ENCODE results near the gene FNDC10.
A peak's percentile ranks its signal among the peaks of the same experiment; 100 is the strongest.

The FNDC10 gene

DNA sequence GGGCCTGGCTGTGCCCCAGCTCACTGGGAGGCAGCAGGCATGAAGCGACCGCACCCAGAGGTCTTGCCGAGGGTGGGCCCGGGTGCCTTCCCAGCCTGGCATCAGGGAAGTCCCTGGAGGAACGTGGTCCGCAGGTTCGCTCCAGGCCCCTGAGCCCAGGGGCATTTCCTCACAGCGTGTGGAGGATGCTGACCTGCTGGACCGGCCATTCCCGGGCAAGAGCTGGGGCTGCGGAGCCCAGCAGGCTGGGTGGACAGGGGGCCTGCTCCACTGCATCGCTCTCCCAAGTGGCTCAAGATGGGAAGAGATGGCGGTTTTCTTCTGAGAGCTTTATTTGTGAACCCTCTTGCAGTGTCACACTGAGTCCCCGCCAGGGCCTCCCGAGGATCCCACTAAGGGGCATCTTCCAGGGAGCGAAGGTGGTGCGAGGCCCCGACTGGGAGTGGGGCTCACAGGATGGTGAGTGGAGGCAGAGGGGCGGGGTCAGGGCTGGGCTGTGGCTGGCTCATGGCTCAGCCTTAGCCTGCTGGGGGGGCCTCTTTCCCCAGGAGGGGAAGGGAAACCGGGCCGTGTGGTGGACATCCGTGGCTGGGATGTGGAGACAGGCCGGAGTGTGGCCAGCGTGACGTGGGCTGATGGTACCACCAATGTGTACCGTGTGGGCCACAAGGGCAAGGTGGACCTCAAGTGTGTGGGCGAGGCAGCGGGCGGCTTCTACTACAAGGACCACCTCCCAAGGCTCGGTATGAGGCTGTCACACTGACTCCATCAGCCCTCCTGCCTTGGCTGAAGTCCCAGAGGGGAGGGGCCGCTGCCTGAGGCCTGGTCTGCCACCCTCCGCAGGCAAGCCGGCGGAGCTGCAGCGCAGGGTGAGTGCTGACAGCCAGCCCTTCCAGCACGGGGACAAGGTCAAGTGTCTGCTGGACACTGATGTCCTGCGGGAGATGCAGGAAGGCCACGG lies 24.8 kb upstream of the FNDC10 start:
- TF ChIP-seq YY1 (IDR thresholded peaks at IDR 0.05; ENCODE audit: insufficient read depth, insufficient read length) (no peak), SUZ12 (IDR thresholded peaks at IDR 0.05; ENCODE audit: extremely low read depth, insufficient read depth, insufficient read length) (no peak), ZNF274 (IDR thresholded peaks at IDR 0.05; ENCODE audit: low read depth, low read length) (no peak)
- DNase-seq (ENCODE audit: low read depth, low spot score), result no peak

GRCh38 chr1:1623631-1624442 lies 23.9 kb upstream of the FNDC10 start:
- DNase-seq (ENCODE audit: low read depth, low spot score), result no peak
- Histone ChIP-seq H3K27me3 (ENCODE audit: insufficient read depth, insufficient read length) (no peaks in the 10 kb centered on the region), H3K9ac (ENCODE audit: insufficient read length, low read depth) (no peak overlapping the region), H3K4me1 (ENCODE audit: insufficient read depth, insufficient read length) (peaks cover 10% of the 10 kb centered on the region), H3K9me3 (ENCODE audit: insufficient read depth, low read length) (no peaks in the 10 kb centered on the region), H3K36me3 (ENCODE audit: insufficient read depth, insufficient read length, low read length) (peaks cover 16% of the 10 kb centered on the region), H3K4me3 (ENCODE audit: insufficient read length, low read depth) (no peak overlapping the region)
- no peak for TF ChIP-seq ZNF274 (IDR thresholded peaks at IDR 0.05; ENCODE audit: low read depth, low read length)
- no peak for TF ChIP-seq SUZ12 (IDR thresholded peaks at IDR 0.05; ENCODE audit: extremely low read depth, insufficient read depth, insufficient read length)
- no peak for TF ChIP-seq YY1 (IDR thresholded peaks at IDR 0.05; ENCODE audit: insufficient read depth, insufficient read length)

More for the DNA sequence above, 24.8 kb upstream of the FNDC10 start:
- Histone ChIP-seq H3K4me1 (ENCODE audit: insufficient read depth, insufficient read length) (peaks cover 10% of the 10 kb centered on the region), H3K4me3 (ENCODE audit: insufficient read length, low read depth) (no peak overlapping the region), H3K27me3 (ENCODE audit: insufficient read depth, insufficient read length) (no peaks in the 10 kb centered on the region), H3K9me3 (ENCODE audit: insufficient read depth, low read length) (no peaks in the 10 kb centered on the region), H3K9ac (ENCODE audit: insufficient read length, low read depth) (peak overlapping the region; percentile 21), H3K36me3 (ENCODE audit: insufficient read depth, insufficient read length, low read length) (peaks cover 16% of the 10 kb centered on the region)

DNA sequence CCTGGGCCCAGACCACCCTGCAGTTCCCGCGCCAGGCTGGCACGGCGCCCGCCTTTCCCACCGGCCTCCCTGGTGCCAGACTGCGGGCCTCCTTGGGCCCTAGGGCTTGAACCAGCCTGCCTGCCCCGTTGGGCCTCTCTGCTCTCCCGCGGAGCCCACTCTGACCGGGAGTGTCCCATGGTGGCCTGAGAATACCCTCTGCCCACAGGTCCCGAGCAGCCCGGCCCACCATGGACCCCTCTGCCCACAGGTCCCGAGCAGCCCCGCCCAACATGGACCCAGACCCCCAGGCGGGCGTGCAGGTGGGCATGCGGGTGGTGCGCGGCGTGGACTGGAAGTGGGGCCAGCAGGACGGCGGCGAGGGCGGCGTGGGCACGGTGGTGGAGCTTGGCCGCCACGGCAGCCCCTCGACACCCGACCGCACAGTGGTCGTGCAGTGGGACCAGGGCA lies 23.3 kb upstream of the FNDC10 start:
- DNase-seq (ENCODE audit: low read depth, low spot score), result no peak
- Histone ChIP-seq H3K27me3 (ENCODE audit: insufficient read depth, insufficient read length) (no peaks in the 10 kb centered on the region), H3K36me3 (ENCODE audit: insufficient read depth, insufficient read length, low read length) (peaks cover 16% of the 10 kb centered on the region), H3K4me3 (ENCODE audit: insufficient read length, low read depth) (no peak overlapping the region), H3K4me1 (ENCODE audit: insufficient read depth, insufficient read length) (peaks cover 10% of the 10 kb centered on the region), H3K9ac (ENCODE audit: insufficient read length, low read depth) (no peak overlapping the region), H3K9me3 (ENCODE audit: insufficient read depth, low read length) (no peaks in the 10 kb centered on the region)
- TF ChIP-seq ZNF274 (IDR thresholded peaks at IDR 0.05; ENCODE audit: low read depth, low read length) (no peak), YY1 (IDR thresholded peaks at IDR 0.05; ENCODE audit: insufficient read depth, insufficient read length) (no peak), SUZ12 (IDR thresholded peaks at IDR 0.05; ENCODE audit: extremely low read depth, insufficient read depth, insufficient read length) (no peak)

- no peaks in the 10 kb centered on the region for H3K27me3 ChIP-seq (ENCODE audit: insufficient read depth, insufficient read length)
- DNase-seq (ENCODE audit: low read depth, low spot score), result no peak
- H3K9ac ChIP-seq (ENCODE audit: insufficient read length, low read depth), result no peak overlapping the region
- peaks cover 16% of the 10 kb centered on the region for H3K36me3 ChIP-seq (ENCODE audit: insufficient read depth, insufficient read length, low read length)
- no peak overlapping the region for H3K4me3 ChIP-seq (ENCODE audit: insufficient read length, low read depth)
- H3K9me3 ChIP-seq (ENCODE audit: insufficient read depth, low read length), result no peaks in the 10 kb centered on the region
- TF ChIP-seq SUZ12 (IDR thresholded peaks at IDR 0.05; ENCODE audit: extremely low read depth, insufficient read depth, insufficient read length), result no peak
- H3K4me1 ChIP-seq (ENCODE audit: insufficient read depth, insufficient read length), result peaks cover 10% of the 10 kb centered on the region
Observed at GRCh38 chr1:1622788-1623094, 22.8 kb upstream of the FNDC10 start.

- Histone ChIP-seq H3K27me3 (ENCODE audit: insufficient read depth, insufficient read length) (no peaks in the 10 kb centered on the region), H3K9me3 (ENCODE audit: insufficient read depth, low read length) (no peaks in the 10 kb centered on the region), H3K9ac (ENCODE audit: insufficient read length, low read depth) (peak overlapping the region; percentile 42), H3K4me1 (ENCODE audit: insufficient read depth, insufficient read length) (peaks cover 10% of the 10 kb centered on the region), H3K4me3 (ENCODE audit: insufficient read length, low read depth) (no peak overlapping the region), H3K36me3 (ENCODE audit: insufficient read depth, insufficient read length, low read length) (peaks cover 19% of the 10 kb centered on the region)
- no peak for DNase-seq (ENCODE audit: low read depth, low spot score)
- TF ChIP-seq SUZ12 (IDR thresholded peaks at IDR 0.05; ENCODE audit: extremely low read depth, insufficient read depth, insufficient read length), result no peak
- TF ChIP-seq YY1 (IDR thresholded peaks at IDR 0.05; ENCODE audit: insufficient read depth, insufficient read length), result no peak
- TF ChIP-seq ZNF274 (IDR thresholded peaks at IDR 0.05; ENCODE audit: low read depth, low read length), result no peak
Observed at GRCh38 chr1:1622010-1622787, 22.3 kb upstream of the FNDC10 start.

- Histone ChIP-seq H3K36me3 (ENCODE audit: insufficient read depth, insufficient read length, low read length) (peaks cover 16% of the 10 kb centered on the region), H3K4me3 (ENCODE audit: insufficient read length, low read depth) (no peak overlapping the region), H3K9me3 (ENCODE audit: insufficient read depth, low read length) (no peaks in the 10 kb centered on the region), H3K4me1 (ENCODE audit: insufficient read depth, insufficient read length) (peaks cover 16% of the 10 kb centered on the region), H3K9ac (ENCODE audit: insufficient read length, low read depth) (peak overlapping the region; percentile 42), H3K27me3 (ENCODE audit: insufficient read depth, insufficient read length) (peaks cover 6% of the 10 kb centered on the region)
- DNase-seq (ENCODE audit: low read depth, low spot score), result no peak
- no peak for TF ChIP-seq YY1 (IDR thresholded peaks at IDR 0.05; ENCODE audit: insufficient read depth, insufficient read length)
- TF ChIP-seq ZNF274 (IDR thresholded peaks at IDR 0.05; ENCODE audit: low read depth, low read length), result no peak
- no peak for TF ChIP-seq SUZ12 (IDR thresholded peaks at IDR 0.05; ENCODE audit: extremely low read depth, insufficient read depth, insufficient read length)
Observed at GRCh38 chr1:1621173-1622009, 21.5 kb upstream of the FNDC10 start.
